ENCODE measurements around the gene P4HA2.

Gene P4HA2

DNA sequence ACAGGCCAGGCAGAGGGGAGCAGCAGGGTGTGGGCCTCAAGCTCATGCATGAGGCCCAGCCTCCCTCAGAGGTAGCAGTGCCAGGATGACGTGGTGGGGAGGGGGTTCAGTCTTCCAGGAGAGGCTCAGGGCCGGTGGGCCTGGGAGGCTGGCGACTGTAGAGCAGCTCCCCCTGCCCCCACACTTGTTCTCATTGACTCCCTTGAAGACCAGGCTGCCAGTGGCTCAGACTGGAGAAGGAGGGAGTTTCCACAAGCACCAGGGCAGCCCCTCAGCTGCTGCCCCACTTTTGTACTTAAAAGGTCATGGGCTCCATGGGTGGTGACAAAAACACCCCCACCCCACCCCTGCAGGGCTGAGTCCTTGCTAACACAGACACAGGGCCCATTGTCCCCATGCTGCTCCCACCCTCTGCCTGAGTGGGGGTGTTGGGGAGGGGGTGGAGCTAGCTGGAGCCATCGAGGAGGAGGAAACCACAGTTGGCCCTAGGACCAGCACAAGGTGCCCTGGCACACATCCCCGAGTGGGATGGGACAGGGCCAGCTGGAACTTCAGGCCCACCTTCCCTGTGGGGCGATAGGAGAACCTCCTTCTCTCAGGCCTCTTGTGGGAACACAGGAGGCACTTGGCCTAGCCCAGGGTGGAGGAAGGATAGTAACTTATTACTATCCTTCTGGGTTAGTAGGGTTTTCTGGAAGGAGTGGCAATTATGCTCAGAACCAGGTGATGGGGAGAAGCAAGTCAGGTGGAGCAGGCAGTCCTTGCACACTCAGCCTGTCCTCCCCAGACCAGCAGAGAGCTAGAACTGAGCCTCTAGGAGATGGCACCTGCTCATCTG lies 40.5 kb upstream of the P4HA2 start:
- TF ChIP-seq ZNF274 (IDR thresholded peaks at IDR 0.05; ENCODE audit: low read depth, low read length): no peak
- H3K4me3 ChIP-seq (ENCODE audit: low read length): no peak overlapping the region

DNA sequence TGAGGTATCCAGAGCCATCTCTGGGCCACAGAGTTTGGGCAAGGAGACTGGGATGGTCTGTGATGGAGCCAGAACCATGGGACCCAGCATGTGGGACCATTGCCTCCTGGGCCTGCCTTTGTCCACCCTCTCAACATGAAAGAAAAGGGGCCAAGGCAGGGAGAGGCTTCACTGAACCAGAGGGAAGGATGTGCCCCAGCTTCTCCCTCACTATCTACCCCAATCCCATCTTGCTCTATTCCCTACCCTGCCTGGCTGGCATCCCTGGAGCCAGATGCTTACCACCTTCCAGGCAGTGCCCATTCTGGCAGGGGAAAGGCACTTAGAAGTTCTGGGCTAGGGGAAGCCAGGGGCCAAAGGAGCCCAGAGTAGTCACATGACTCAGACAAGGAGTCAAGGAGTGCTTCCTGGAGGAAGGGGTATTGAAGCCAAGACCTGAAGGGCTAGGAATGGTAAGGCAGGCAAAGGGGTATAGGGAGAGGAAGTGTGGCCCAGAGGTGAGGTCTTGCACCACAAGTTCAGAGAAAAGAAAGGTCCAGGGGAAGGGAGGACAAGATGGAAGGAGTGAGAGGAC lies 39.6 kb upstream of the P4HA2 start:
- no peak overlapping the region for H3K4me3 ChIP-seq (ENCODE audit: low read length)
- no peak for TF ChIP-seq ZNF274 (IDR thresholded peaks at IDR 0.05; ENCODE audit: low read depth, low read length)

DNA sequence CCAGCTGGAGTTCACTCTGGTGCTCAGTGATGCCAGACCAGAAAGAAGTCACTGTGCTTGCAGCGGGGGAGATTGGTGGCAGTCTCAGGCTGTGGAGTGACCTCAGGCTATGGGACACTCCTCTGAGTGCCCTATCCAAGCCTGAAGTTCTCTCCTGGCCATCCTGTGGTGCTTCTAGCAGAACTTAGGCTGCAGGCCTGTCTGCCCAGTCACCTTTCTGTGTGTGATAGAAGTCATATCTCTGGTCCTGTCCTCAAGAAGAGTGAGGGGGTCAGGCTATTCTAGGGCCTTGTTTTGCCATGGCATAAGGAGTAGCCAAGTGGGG lies 39.1 kb upstream of the P4HA2 start:
- H3K4me3 ChIP-seq (ENCODE audit: low read length): no peak overlapping the region
- no peak for TF ChIP-seq ZNF274 (IDR thresholded peaks at IDR 0.05; ENCODE audit: low read depth, low read length)

DNA sequence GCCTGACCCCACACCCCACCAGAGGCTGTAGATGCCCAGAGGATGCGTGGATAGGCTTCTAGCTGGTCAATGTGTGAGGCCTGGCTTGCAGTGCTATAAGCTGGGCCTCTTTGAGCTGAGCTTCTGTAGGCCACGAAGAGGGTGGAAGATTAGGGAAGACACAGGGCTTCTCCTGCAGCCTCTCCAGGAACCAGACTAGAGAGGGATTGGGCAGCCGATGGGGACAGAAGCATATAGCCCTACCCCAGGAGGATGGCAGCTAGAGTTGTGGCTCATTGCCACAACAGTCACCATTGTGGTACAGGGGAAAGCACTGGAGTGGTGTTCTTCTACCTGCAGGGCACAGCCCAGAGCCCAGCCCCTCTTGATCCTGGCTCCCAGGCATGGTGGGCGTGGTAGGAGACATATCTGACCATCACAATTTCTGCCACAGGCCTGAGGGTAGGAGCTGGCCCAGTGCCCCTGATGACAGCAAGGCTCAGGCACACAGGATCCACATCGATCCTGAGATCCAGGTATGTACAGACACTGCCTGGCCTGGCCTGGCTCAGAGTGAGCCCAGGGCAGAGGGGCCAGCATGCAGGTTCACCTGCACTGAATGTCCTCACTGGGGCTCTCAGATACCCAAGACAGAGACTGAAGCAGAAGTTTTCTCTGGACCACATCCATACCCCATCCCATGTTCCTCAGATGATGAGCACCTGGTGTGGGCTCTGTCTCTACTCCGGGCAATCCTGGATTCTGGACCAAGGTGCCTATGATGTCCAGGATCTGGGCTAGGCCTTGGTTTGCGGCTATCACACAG lies 38.6 kb upstream of the P4HA2 start:
- TF ChIP-seq ZNF274 (IDR thresholded peaks at IDR 0.05; ENCODE audit: low read depth, low read length): no peak
- no peak overlapping the region for H3K4me3 ChIP-seq (ENCODE audit: low read length)

DNA sequence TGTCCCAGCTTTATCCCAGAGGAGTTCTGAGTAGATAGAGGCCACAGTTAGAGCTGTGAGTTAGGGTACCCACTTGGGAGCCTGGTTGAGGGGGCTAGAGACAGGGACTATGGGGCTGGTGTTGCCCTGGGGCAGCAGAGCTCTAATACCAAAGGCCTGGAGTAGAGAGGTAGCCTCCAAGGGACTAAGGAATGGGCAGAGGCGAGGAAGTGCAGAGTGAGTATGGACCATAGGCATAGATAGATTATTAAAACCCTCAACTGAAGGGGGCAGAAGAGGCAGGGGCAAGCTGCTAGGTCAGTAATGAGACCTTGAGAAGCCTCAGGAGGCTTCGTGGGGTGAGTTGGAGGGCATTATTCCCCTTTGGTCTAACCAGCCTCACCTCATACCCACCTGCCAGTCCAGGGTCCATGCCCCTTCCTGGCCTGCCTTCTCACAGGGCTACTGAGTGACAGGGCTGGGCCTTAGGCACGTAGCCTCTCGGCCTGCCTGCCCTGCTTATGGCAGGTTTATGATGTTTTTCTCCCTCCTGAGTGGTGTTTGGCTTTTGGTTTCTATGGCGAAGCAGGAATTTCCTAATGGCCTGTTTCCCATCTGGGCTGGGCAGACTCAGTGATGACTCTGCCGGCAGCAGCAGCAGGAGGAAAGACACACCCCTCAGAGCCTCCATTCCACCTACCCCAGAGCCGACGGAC lies 37.8 kb upstream of the P4HA2 start:
- no peak for TF ChIP-seq ZNF274 (IDR thresholded peaks at IDR 0.05; ENCODE audit: low read depth, low read length)
- H3K4me3 ChIP-seq (ENCODE audit: low read length): no peak overlapping the region

DNA sequence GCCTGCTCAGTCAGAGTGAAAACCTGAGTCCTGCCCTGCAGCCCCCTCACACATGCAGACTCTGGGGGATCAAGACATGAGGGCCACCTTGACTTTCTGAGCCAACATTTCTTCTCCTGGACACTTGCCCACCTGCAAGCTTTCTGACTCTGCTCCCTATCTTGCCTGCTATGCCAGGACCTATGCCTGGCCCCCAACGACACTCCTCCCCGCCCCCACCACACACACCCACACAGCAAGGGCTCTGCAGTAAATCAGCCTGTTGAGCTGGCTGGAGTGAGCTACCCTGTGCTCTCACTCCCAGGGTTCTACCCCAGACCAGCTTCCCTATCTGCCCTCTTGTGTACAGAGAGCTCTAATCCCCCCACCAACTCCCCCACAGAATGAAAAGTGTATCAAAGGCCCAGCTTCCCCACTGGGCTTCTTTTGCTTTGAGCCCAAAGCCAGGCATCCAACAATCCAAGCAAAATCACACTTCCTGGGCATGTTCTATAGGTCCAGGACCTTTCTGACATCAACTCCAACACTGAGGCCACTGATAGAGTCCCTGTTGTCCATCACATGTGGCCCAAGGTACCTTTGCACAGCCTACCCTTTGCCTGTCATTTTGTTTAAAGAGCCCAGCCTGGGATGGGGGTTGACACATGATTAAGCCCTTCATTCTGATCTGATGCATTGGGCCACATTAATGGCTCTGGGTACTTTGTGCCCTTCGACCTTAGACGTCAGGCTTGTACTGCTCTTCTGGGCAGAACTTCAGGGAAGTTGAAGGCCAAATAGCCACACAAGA lies 37.1 kb upstream of the P4HA2 start:
- no peak overlapping the region for H3K4me3 ChIP-seq (ENCODE audit: low read length)
- TF ChIP-seq ZNF274 (IDR thresholded peaks at IDR 0.05; ENCODE audit: low read depth, low read length): no peak

DNA sequence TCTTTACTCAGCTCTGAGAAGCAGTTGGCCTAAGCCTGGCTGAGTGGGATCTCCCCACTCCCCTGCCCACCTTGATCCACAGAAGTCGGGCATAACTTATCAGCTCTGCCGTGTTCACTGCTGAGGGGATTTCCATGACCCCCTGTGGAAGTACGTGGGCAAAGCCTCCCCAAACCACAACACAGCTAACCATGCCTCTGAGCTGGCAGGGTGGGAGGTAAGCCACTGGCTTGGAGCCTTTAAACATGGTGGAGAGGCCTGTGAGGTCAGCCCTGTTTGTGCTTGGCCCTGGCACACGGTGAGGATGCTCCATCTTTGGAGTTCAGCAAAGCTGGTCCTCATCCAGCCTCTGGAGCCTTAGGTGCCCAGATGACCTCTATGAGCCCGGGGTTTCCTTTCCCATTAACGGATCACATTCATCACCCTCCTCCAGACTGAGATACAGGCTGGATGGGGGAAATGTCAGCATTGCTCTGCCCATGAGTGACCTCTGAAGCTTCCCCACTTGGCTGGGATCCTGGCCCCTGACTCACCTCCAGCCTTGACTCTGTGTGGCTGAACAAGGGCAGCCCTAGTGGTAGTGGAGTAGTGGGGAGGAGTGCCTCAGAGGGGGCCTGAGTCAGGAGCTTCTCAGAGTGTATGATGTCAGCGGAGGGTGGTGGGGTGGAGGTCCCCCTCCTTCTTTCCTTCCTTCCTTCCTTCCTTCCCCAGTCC lies 36.1 kb upstream of the P4HA2 start:
- no peak overlapping the region for H3K4me3 ChIP-seq (ENCODE audit: low read length)
- TF ChIP-seq ZNF274 (IDR thresholded peaks at IDR 0.05; ENCODE audit: low read depth, low read length): no peak

DNA sequence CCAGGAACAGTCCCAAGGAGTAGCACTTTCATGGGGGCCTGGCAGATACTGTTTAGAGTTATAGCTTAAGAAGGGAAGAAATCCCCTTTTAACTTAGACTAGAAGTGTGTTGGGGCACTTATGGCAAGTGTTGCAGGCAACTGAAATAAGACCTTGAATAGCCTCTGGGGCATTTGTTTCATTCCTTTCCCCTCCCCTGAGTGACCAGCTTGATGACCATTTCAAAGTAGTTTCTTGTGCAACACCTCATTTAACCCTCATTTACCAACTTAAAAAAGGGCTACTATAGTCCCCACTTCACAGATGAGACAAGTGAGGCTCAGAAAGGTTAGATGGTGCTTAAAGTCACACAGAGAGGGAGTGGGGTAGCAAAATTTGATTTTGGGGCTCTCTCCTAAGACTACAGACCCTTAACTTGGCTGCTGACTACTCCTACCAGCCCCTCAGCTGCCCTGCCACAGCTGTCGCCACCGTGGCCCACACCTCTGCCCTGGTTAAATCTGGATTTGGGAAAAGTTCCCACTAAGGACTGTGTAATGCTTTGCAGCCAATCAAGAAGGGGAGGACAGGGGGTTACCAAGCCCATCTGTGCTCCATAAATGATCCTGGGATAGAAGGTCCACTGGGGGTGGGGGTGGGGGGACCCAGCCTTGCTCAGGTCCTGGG lies 35.4 kb upstream of the P4HA2 start:
- TF ChIP-seq ZNF274 (IDR thresholded peaks at IDR 0.05; ENCODE audit: low read depth, low read length): no peak

DNA sequence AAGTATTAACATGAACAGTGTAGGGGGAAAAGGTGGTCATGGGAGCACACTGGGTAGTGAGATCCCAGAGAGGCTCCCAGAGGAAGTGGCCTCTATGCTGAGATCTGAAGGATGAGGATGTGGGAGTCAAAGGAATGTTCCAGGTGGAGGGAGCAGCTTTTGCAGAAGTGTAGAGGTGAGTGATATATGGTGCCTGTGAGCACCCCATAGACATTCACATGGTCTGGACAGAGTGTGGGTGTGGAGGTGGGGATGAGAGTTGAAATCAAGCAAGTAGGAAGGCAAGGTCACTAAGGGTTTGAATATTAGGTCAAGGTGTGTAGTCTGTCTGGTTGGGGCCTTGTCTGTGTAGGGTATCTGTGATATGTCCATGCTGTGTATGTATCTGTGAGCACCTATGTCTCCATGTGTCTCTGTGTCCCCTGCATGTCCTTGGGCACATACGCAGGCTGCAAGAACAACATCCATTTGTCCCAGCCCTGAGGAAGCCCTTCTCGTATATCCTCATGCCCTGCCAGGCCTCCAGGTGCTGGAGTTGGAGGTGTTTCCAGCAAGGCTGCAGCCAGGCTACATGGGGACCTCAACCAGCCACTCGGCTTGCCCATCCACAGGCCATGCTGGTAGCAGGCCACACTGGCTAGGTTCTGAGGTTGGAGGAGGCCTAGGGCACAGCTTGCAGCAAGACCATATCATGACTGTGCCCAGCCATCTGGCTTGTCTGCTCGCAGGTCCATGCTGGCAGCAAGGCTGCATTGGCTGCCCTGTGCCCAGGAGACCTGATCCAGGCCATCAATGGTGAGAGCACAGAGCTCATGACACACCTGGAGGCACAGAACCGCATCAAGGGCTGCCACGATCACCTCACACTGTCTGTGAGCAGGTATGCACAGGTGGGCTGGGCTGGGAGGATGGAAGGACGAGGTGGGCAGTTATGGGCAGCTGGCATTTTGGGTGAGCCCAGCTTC lies 34.5 kb upstream of the P4HA2 start:
- no peak overlapping the region for H3K4me3 ChIP-seq (ENCODE audit: low read length)
- TF ChIP-seq ZNF274 (IDR thresholded peaks at IDR 0.05; ENCODE audit: low read depth, low read length): no peak

More for the DNA sequence above, 35.4 kb upstream of the P4HA2 start:
- no peak overlapping the region for H3K4me3 ChIP-seq (ENCODE audit: low read length)

DNA sequence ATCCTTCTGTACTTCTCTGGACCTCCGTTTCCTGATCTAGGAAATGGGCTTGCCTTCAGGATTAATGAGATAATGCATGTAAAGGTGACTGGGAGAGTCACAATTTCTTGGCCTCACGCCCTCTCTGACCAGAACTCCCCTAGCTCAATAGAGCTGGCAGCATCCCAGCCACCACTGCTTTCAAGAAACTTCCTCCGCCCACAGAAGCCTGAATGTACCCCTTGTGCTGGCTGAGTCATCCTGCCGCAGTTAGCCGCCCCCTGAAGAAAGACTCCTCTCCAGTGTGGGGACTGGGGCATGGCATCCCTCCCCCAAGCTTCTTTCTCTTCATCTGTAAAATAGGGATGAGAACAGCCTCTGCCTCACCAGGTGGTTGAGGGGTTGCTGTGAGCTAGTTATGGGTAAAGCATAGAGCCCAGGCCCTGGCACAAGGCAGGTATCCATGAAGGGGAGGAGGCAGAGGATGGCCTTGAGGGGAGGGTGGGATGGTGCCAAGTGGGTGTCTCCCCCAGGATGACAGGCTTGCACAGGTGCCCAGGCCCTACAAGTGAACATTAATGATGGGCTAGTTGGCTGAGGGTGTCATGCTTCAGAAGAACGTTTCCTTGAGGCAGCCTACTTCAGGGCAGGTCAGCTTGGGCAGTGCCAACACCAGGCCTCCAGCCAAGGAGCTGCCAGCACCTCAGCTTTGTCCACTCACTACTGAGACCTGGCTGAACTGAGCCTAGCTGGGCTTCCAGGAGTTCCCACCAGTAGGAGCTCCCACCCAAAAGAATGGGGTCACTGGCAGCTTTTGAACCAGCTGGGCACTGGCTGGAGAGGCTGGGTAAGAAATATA lies 33.3 kb upstream of the P4HA2 start:
- no peak for TF ChIP-seq ZNF274 (IDR thresholded peaks at IDR 0.05; ENCODE audit: low read depth, low read length)
- H3K4me3 ChIP-seq (ENCODE audit: low read length): no peak overlapping the region

DNA sequence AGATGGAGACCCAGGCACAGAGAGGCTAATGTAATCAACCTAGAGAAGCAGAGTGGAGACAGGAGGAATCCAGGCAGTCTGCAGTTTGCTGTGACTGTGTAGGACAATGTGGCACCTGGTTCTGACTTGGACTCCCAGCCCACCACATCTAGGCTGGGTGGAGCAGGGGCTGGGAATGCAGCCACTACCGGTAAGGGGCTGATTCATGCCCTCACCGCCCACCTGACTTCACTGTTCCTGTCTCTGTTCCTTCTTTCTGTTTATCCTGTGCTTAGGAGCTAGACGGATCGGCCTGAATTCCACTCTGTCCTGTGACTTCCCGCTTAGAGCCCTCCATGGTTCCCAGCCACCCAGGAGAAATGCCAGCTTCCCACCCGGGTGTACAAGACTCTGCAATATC lies 32.4 kb upstream of the P4HA2 start:
- TF ChIP-seq ZNF274 (IDR thresholded peaks at IDR 0.05; ENCODE audit: low read depth, low read length): no peak
- H3K4me3 ChIP-seq (ENCODE audit: low read length): no peak overlapping the region

Data from GM08714 (cell line).